K562 (cell line): Measurements from ENCODE around the gene DESI1. TPM values are rescaled to one million over a fixed set of nuclear protein-coding genes. Genes with fewer than 3 reads are reported as not detected.

ENCODE experiments used
- ATAC-seq: fragments of 200-7000 bp; cut with Tn5 transposase; 3 replicates; pipeline ENCODE4 v1.9.1; 2020; ENCODE audit warnings: moderate library complexity
- BruUV-seq: library from RNA; stranded (reverse); fragments of 400-500 nt; replicated peaks from 2 replicates; lab custom pipeline; 2021; lab: Mats Ljungman, UMichigan
- CTCF ChIA-PET: fragments of 300-600 bp; formaldehyde crosslinking; extraction: SDS; loops from one replicate; lab custom pipeline; 2021; ENCODE audit warnings: low intra/inter-chr PET ratio; lab: Yijun Ruan, JAX
- POLR2A ChIA-PET: fragments of 300-600, 350-650 bp; sonication (Branson Sonifier 250); formaldehyde crosslinking; extraction: SDS; loops from one replicate; lab custom pipeline; 2021; ENCODE audit warnings: antibody characterized with exemption, inconsistent platforms; lab: Yijun Ruan, JAX
- DNase-seq, 4 experiments: peaks; one replicate each; pipeline versions ENCODE4 v3.0.0 to v3.0.0-alpha.2; 2011 to 2018; ENCODE audit warnings: low spot score in 3 of 4, mixed read lengths in 3 of 4; ENCODE audit errors: extremely low read depth in 1 of 4
- FAIRE-seq: peaks from 2 replicates; lab custom pipeline; 2011; peaks lifted over from hg19 to GRCh38; lab: Jason Lieb, UNC
- H2AFZ ChIP-seq: 2 replicates; pipeline ENCODE4 v1.6.0; 2011; ENCODE audit warnings: low read depth, low read length, control low read depth, inconsistent platforms
- H3K27ac ChIP-seq: fragments of 200-600 bp; 3 replicates; pipeline ENCODE4 v1.8.0; 2011; ENCODE audit warnings: low read depth, mild to moderate bottlenecking, control low read depth, inconsistent platforms, low read length, moderate library complexity, mixed read lengths; ENCODE audit errors: extremely low read depth
- H3K27me3 ChIP-seq, 2 experiments: fragments of 300-600 bp in 1 of 2; 2 replicates in 1 of 2; 3 replicates in 1 of 2; pipeline versions ENCODE4 v1.6.0 to v1.8.0; 2011; ENCODE audit warnings: inconsistent platforms in 2 of 2, low read length in 2 of 2, mild to moderate bottlenecking in 1 of 2, mixed read lengths in 1 of 2, moderate library complexity in 1 of 2; ENCODE audit not compliant: control insufficient read depth in 2 of 2, insufficient read depth in 2 of 2
- H3K36me3 ChIP-seq: fragments of 300-600 bp; 3 replicates; pipeline ENCODE4 v1.8.0; 2011; ENCODE audit warnings: mild to moderate bottlenecking, low read length, inconsistent platforms; ENCODE audit not compliant: control insufficient read depth, insufficient read depth
- H3K4me1 ChIP-seq, 2 experiments: fragments of 200-600 bp in 1 of 2; replicated peaks in 1 of 2; 2 replicates in 1 of 2; 3 replicates in 1 of 2; pipeline versions ENCODE4 v1.5.1 to v1.8.0; 2011; ENCODE audit warnings: inconsistent platforms in 2 of 2, low read length in 2 of 2, mild to moderate bottlenecking in 1 of 2, mixed read lengths in 1 of 2, moderate library complexity in 1 of 2; ENCODE audit not compliant: control insufficient read depth in 2 of 2, insufficient read depth in 2 of 2
- H3K4me2 ChIP-seq: 2 replicates; pipeline ENCODE4 v1.6.1; 2011; ENCODE audit warnings: low read length, control low read depth, inconsistent platforms, mixed read lengths; ENCODE audit not compliant: insufficient read depth
- H3K4me3 ChIP-seq: fragments of 200-600 bp; sonication (generic), shearing (Covaris generic); 2 replicates; pipeline ENCODE4 v1.5.1; 2016; ENCODE audit warnings: control low read depth, inconsistent platforms
- H3K79me2 ChIP-seq: fragments of 200-600 bp; 3 replicates; pipeline ENCODE4 v1.8.0; 2011; ENCODE audit warnings: low read length, inconsistent platforms; ENCODE audit not compliant: control insufficient read depth, insufficient read depth
- H3K9ac ChIP-seq, 2 experiments: 2 replicates each; pipeline versions ENCODE4 v1.6.0 to v1.6.1; 2011; ENCODE audit warnings: low read depth in 2 of 2, low read length in 2 of 2, control low read depth in 1 of 2, inconsistent platforms in 1 of 2, mild to moderate bottlenecking in 1 of 2, mixed read lengths in 1 of 2; ENCODE audit not compliant: insufficient read depth in 1 of 2
- H3K9me1 ChIP-seq: one replicate; pipeline ENCODE4 v1.6.0; 2011; ENCODE audit warnings: inconsistent platforms, mild to moderate bottlenecking, low read length, moderate library complexity; ENCODE audit not compliant: control insufficient read depth, insufficient read depth
- H3K9me3 ChIP-seq: replicated peaks from 2 replicates; pipeline ENCODE4 v1.5.1; 2011; ENCODE audit warnings: low read depth, low read length, inconsistent platforms; ENCODE audit not compliant: control insufficient read depth, insufficient read depth
- H4K20me1 ChIP-seq: replicated peaks from 2 replicates; pipeline ENCODE4 v1.6.1; 2011; ENCODE audit warnings: low read length, inconsistent platforms, mixed read lengths; ENCODE audit not compliant: control insufficient read depth, insufficient read depth
- ESRRA ChIP-seq: fragments of 450-650 bp; IDR thresholded peaks from 2 replicates; pipeline ENCODE4 v1.6.1; 2014; ENCODE audit warnings: low read depth, mild to moderate bottlenecking, moderate library complexity, borderline replicate concordance
- HMG20B ChIP-seq: fragments of 250-450 bp; sonication (Bioruptor Pico); IDR thresholded peaks from 2 replicates; pipeline ENCODE4 v1.5.0; 2021; ENCODE audit warnings: mild to moderate bottlenecking
- LARP7 ChIP-seq: fragments of 450-650 bp; IDR thresholded peaks from 2 replicates; pipeline ENCODE4 v1.6.1; 2016
- ZNF586 ChIP-seq: fragments of 450-650 bp; formaldehyde crosslinking; conservative IDR thresholded peaks from 2 replicates; pipeline ENCODE4 v1.4.0; 2020; ENCODE audit warnings: mild to moderate bottlenecking, moderate library complexity
- WGBS: fragments of 100-300 bp; shearing (Covaris generic); methylation state at CpG from one replicate; pipeline ENCODE4 v1.1.6; 2016; ENCODE audit warnings: low coverage, mixed read lengths; ENCODE audit not compliant: insufficient coverage; ENCODE audit errors: missing lambda C conversion rate; 5-methylcytosine and 5-hydroxymethylcytosine counted together
- in situ Hi-C: fragments of 300-500 bp; cut with MboI; formaldehyde crosslinking; loops from 4 replicates; pipeline ENCODE4 v1.15.0; 2018; ENCODE audit warnings: inconsistent platforms, mixed read lengths
- intact Hi-C: fragments of 100-400 bp; cut with micrococcal nuclease; formaldehyde crosslinking; loops from 2 replicates; pipeline ENCODE4 v1.14.2; 2022
- polyA plus RNA-seq, 8 experiments: library from polyadenylated mRNA; depleted of rRNA in 4 of 8; stranded (reverse) in 5 of 8; unstranded in 3 of 8; fragments of >200 nt; fragmentation: Nextera tagmentation in 2 of 8; fragmentation: Illumina TruSeq in 1 of 8; extraction: Ambion mirVana in 2 of 8; extraction: Trizol in 1 of 8; gene quantifications; 2 replicates each; pipeline versions ENCODE4 v1.2.1 to v1.2.3, GENCODE V29; 2011 to 2014; ENCODE audit warnings: inconsistent platforms in 1 of 8, missing spikeins in 1 of 8
- total RNA-seq, 7 experiments: library from RNA; depleted of rRNA in 6 of 7; stranded (reverse); fragments of >200 nt in 6 of 7; fragmentation: Illumina TruSeq in 2 of 7; extraction: Trizol in 2 of 7; gene quantifications; 2 replicates each; pipeline versions ENCODE4 v1.2.1 to v1.2.3, GENCODE V29; 2011 to 2021; ENCODE audit warnings: low replicate concordance in 1 of 7
- TF ChIP-seq, protein P1 (sequence below): fragments of 450-650 bp; IDR thresholded peaks from 2 replicates; pipeline ENCODE4 v1.6.1; 2018; ENCODE audit warnings: mild to moderate bottlenecking, low read depth; ENCODE audit not compliant: partially characterized antibody
- TF ChIP-seq, protein P2 (sequence below): fragments of 450-650 bp; formaldehyde crosslinking; IDR thresholded peaks from 2 replicates; pipeline ENCODE4 v1.4.0; 2022; ENCODE audit warnings: mild to moderate bottlenecking, moderate library complexity

The DESI1 gene
- total and polyA plus RNA-seq, 9 of the 15 experiments (the other 6 are each of a cell fraction or from before 2014, with no cell fraction given), result 7.2 to 45.9 (median 29.8) TPM

DNA sequence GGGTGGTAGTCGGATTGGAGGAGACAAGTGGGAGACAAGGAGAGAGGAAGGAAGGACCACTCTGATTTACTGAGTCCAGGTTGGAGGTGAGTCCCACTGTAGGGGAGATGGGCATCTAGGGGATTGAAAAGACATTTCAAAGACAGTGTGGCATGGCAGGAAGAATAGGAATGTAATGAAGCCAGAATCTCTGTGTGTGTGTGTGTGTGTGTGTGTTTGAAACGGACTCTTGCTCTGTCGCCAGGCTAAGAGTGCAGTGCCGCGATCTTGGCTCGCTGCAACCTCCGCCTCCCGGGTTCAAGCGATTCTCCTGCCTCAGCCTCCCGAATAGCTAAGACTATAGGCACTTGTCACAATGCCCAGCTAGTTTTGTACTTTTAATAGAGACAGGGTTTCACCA lies 64.3 kb downstream of the DESI1 start:
- intact Hi-C loops (no loop called here), in situ Hi-C loops (no loop called here)
- ATAC-seq, result no peak

More for the DNA sequence above, 64.3 kb downstream of the DESI1 start:
- H3K9me3 ChIP-seq, result no peaks in the 10 kb centered on the region
- H4K20me1 ChIP-seq, result no peaks in the 10 kb centered on the region
- peaks cover 0 to 21% of the 10 kb centered on the region in 2 experiments; a peak in 2 of 5 replicates for H3K4me1 ChIP-seq
- no peaks in the 10 kb centered on the region for H3K27me3 ChIP-seq
- POLR2A ChIA-PET, result interaction anchor here (0.8 kb wide), 1 partner anchor 13 kb away, joined by 3 read pairs; no protein-coding TSS in a partner anchor
- FAIRE-seq (no peak), DNase-seq (no peak)
- H3K9ac ChIP-seq, result no peak overlapping the region
- no peak overlapping the region for H3K27ac ChIP-seq
- H3K9me1 ChIP-seq, result no peaks in the 10 kb centered on the region
- no peaks in the 10 kb centered on the region for H3K79me2 ChIP-seq
- no peaks in the 10 kb centered on the region for H3K36me3 ChIP-seq
- CTCF ChIA-PET, result no interaction called here
- no TSS peak for BruUV-seq
- 70% methylated on average over 10 of the region's 10 CpGs for whole genome bisulfite sequencing
- H3K4me3 ChIP-seq, result no peak overlapping the region
- TF ChIP-seq HMG20B (no peak), LARP7 (no peak), ESRRA (no peak), ZNF586 (CRISPR knock-in tag) (no peak)
- TF ChIP-seq, protein P1, sequence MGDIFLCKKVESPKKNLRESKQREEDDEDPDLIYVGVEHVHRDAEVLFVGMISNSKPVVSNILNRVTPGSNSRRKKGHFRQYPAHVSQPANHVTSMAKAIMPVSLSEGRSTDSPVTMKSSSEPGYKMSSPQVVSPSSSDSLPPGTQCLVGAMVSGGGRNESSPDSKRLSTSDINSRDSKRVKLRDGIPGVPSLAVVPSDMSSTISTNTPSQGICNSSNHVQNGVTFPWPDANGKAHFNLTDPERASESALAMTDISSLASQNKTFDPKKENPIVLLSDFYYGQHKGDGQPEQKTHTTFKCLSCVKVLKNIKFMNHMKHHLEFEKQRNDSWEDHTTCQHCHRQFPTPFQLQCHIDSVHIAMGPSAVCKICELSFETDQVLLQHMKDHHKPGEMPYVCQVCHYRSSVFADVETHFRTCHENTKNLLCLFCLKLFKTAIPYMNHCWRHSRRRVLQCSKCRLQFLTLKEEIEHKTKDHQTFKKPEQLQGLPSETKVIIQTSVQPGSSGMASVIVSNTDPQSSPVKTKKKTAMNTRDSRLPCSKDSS, result no peak
- TF ChIP-seq, protein P2, sequence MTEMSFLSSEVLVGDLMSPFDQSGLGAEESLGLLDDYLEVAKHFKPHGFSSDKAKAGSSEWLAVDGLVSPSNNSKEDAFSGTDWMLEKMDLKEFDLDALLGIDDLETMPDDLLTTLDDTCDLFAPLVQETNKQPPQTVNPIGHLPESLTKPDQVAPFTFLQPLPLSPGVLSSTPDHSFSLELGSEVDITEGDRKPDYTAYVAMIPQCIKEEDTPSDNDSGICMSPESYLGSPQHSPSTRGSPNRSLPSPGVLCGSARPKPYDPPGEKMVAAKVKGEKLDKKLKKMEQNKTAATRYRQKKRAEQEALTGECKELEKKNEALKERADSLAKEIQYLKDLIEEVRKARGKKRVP (CRISPR knock-in tag), result no peak
- H2AFZ ChIP-seq, result no peak overlapping the region
- H3K4me2 ChIP-seq, result no peak overlapping the region
